OCI-LY3 (cell line): ENCODE data around the gene LIPE.

Experiments used
- CTCF ChIP-seq: fragments of 200-600, 300-600 bp; sonication (generic); IDR thresholded peaks from 2 replicates; pipeline ENCODE4 v1.5.1; 2014; ENCODE audit warnings: antibody characterized with exemption, low read length, low read depth
- EZH2phosphoT487 ChIP-seq: fragments of 200-600 bp; shearing (Covaris generic); IDR thresholded peaks from 2 replicates; pipeline ENCODE4 v1.6.1; 2018; ENCODE audit warnings: antibody characterized with exemption, mixed run types, low read depth

DNA sequence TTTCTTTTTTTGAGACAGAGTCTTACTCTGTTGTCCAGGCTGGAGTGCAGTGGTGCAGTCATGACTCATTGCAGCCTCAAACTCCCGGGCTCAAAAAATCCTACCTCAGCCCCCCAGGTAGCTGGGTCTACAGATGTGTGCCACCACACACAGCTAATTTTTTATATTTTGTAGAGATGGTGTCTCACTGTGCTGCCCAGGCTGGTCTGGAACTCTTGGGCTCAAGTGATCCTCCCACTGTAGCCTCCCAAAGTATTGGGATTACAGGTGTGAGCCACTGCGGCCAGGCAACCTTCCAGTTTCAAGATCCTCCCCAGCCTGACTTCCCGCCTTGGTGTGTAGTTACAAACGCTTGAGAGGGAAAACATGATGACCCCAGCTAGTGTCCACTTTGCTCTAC, 59.3 kb downstream of the LIPE start:
- TF ChIP-seq CTCF (no peak), EZH2phosphoT487 (no peak)
